Measurements from ENCODE around the gene KCNK16.

Gene KCNK16

GRCh38 chr6:39273406-39273821 lies 49.1 kb downstream of the KCNK16 start:
- DNase-seq = no peak

GRCh38 chr6:39269961-39270360 lies 52.5 kb downstream of the KCNK16 start:
- no peak for DNase-seq

- no peak for DNase-seq
Observed at GRCh38 chr6:39268721-39269120, 53.8 kb downstream of the KCNK16 start.

GRCh38 chr6:39268171-39268570 lies 54.3 kb downstream of the KCNK16 start:
- no peak for DNase-seq

- DNase-seq = no peak
Observed at GRCh38 chr6:39266782-39267355, 55.6 kb downstream of the KCNK16 start.

- no peak for DNase-seq
Observed at GRCh38 chr6:39266375-39266774, 56.1 kb downstream of the KCNK16 start.
